Endothelial cell (in vitro differentiated cells): ENCODE results near the gene BPI. TPM values are rescaled to one million over a fixed set of nuclear protein-coding genes. Genes with fewer than 3 reads are reported as not detected.

Experiments
- DNase-seq: peaks from one replicate; pipeline ENCODE4 v3.0.0; 2021; ENCODE audit warnings: low spot score
- H3K27ac Mint-ChIP-seq: one replicate; pipeline ENCODE4 v1.8.0; 2021; ENCODE audit warnings: mixed read lengths, inconsistent platforms; ENCODE audit not compliant: unreplicated experiment
- H3K27me3 Mint-ChIP-seq: one replicate; pipeline ENCODE4 v1.8.0; 2021; ENCODE audit warnings: mild to moderate bottlenecking, moderate library complexity, mixed read lengths, inconsistent platforms; ENCODE audit not compliant: unreplicated experiment
- H3K36me3 Mint-ChIP-seq: one replicate; pipeline ENCODE4 v1.8.0; 2021; ENCODE audit warnings: mild to moderate bottlenecking, low read depth, mixed read lengths, inconsistent platforms; ENCODE audit not compliant: unreplicated experiment
- H3K4me1 Mint-ChIP-seq: one replicate; pipeline ENCODE4 v1.8.0; 2021; ENCODE audit warnings: mild to moderate bottlenecking, mixed read lengths, inconsistent platforms; ENCODE audit not compliant: unreplicated experiment
- H3K4me3 Mint-ChIP-seq: one replicate; pipeline ENCODE4 v1.8.0; 2021; ENCODE audit warnings: mild to moderate bottlenecking, mixed read lengths, inconsistent platforms; ENCODE audit not compliant: unreplicated experiment
- H3K9me3 Mint-ChIP-seq: one replicate; pipeline ENCODE4 v1.8.0; 2021; ENCODE audit warnings: mixed read lengths, inconsistent platforms; ENCODE audit not compliant: unreplicated experiment
- total RNA-seq: library from RNA; stranded (reverse); fragmentation: NEBNext Ultra II Directional; extraction: Animal tissue kit (Norgen Biotek cat#: 25700); gene quantifications from one replicate; pipeline ENCODE4 v1.2.1, GENCODE V29; 2021; ENCODE audit not compliant: unreplicated experiment
- TF ChIP-seq, protein P1 (sequence below): fragments of 200-600 bp; sonication (generic); IDR thresholded peaks from one replicate; pipeline ENCODE4 v1.5.0; 2021; ENCODE audit warnings: antibody characterized with exemption; ENCODE audit not compliant: unreplicated experiment

Gene BPI
- total RNA-seq, 1 donor from 2014 or later: not detected

DNA sequence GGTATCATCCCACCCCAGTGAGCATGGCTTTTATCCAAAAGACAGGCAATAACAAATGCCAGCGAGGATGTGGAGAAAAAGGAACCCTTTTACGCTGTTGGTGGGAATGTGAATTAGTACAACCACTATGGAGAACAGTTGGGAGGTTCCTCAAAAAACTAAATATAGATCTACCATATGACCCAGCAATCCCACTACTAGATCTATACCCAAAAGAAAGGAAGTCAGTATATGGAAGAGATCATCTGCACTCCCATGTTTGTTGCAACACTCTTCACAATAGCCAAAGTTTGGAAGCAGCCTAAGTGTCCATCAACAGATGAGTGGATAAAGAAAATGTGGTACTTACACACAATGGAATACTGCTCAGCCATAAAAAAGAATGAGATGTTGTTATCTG, 37.5 kb upstream of the BPI start:
- TF ChIP-seq, protein P1, sequence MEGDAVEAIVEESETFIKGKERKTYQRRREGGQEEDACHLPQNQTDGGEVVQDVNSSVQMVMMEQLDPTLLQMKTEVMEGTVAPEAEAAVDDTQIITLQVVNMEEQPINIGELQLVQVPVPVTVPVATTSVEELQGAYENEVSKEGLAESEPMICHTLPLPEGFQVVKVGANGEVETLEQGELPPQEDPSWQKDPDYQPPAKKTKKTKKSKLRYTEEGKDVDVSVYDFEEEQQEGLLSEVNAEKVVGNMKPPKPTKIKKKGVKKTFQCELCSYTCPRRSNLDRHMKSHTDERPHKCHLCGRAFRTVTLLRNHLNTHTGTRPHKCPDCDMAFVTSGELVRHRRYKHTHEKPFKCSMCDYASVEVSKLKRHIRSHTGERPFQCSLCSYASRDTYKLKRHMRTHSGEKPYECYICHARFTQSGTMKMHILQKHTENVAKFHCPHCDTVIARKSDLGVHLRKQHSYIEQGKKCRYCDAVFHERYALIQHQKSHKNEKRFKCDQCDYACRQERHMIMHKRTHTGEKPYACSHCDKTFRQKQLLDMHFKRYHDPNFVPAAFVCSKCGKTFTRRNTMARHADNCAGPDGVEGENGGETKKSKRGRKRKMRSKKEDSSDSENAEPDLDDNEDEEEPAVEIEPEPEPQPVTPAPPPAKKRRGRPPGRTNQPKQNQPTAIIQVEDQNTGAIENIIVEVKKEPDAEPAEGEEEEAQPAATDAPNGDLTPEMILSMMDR: no peak
- Mint-ChIP-seq H3K4me3 (no peak overlapping the region), H3K9me3 (no peaks in the 10 kb centered on the region), H3K36me3 (no peaks in the 10 kb centered on the region), H3K4me1 (no peaks in the 10 kb centered on the region), H3K27ac (no peak overlapping the region), H3K27me3 (peaks cover 4% of the 10 kb centered on the region)
- no peak for DNase-seq

DNA sequence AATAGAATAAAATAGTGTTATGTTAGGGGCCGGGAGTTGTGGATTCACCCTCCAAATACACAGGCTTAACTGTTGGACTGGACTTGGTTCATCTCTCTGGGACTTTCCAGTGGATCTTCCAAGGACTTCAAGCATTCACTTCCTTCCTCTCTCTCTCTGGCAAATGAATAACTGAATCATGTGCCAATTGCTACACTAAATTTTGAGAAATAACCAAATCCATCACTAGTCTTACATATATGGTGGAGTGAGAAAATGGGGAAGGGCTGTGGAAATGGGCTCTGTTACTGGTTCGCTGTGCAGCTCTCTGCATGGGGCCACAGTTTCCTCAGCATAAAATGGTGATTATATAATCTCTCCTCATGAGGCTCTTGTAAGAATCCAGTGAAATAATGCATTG, 36.7 kb upstream of the BPI start:
- Mint-ChIP-seq H3K27me3 (peaks cover 4% of the 10 kb centered on the region), H3K9me3 (no peaks in the 10 kb centered on the region), H3K36me3 (no peaks in the 10 kb centered on the region), H3K4me3 (no peak overlapping the region), H3K4me1 (no peaks in the 10 kb centered on the region), H3K27ac (no peak overlapping the region)
- no peak for DNase-seq
- TF ChIP-seq, protein P1: no peak

DNA sequence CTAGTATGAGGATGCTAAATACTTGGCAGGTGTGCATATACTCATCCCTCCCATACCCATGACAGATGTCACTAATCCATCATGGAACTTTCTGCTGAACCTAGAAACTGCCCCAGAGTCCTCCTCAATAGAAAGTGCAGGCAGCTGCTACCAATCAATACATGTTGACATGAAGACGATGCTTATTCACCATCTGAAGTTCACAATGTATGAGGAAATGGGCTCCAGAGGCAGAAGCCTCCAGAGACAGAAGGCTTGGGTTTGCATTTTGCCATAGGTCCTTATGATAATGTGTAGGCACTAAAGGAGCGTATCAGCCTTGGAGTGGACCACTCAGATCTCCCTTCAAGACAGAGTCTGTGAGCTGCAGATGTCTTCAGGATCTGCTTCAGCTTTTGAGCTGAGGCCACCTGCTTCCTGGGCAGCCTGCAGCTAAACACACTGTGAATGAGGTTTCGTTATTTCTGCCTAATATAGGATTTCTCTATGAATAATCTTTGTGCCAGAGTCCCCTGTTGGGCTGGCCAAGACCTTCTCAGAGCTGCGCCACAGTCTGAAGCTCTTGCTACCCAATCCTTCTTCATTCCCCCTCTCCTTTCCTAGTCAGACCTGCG, 35.9 kb upstream of the BPI start:
- no peaks in the 10 kb centered on the region for H3K9me3 Mint-ChIP-seq
- H3K4me3 Mint-ChIP-seq: no peak overlapping the region
- peaks cover 3% of the 10 kb centered on the region for H3K27me3 Mint-ChIP-seq
- no peak overlapping the region for H3K27ac Mint-ChIP-seq
- H3K4me1 Mint-ChIP-seq: no peaks in the 10 kb centered on the region
- DNase-seq: no peak
- H3K36me3 Mint-ChIP-seq: no peaks in the 10 kb centered on the region
- TF ChIP-seq, protein P1: no peak

DNA sequence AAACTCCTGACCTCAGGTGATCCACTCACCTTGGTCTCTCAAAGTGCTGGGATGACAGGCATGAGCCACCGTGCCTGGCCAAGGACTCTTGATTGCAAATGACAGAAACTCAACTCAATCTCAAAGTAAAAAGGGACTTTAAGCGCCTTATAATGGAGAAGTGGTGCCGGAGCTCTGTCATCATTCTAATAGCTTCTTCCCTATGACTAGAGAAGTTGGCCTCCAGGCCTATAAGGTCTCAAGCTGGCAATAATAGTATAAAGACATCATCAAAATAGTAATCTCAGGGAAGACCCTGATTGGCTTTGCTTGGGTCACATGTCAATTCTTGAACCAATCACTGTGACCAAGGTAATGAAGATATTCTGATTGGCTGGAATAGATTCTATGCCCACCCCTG, 34.9 kb upstream of the BPI start:
- no peak overlapping the region for H3K4me3 Mint-ChIP-seq
- H3K36me3 Mint-ChIP-seq: no peaks in the 10 kb centered on the region
- no peaks in the 10 kb centered on the region for H3K4me1 Mint-ChIP-seq
- TF ChIP-seq, protein P1: no peak
- no peaks in the 10 kb centered on the region for H3K27me3 Mint-ChIP-seq
- no peak for DNase-seq
- no peak overlapping the region for H3K27ac Mint-ChIP-seq
- H3K9me3 Mint-ChIP-seq: no peaks in the 10 kb centered on the region

DNA sequence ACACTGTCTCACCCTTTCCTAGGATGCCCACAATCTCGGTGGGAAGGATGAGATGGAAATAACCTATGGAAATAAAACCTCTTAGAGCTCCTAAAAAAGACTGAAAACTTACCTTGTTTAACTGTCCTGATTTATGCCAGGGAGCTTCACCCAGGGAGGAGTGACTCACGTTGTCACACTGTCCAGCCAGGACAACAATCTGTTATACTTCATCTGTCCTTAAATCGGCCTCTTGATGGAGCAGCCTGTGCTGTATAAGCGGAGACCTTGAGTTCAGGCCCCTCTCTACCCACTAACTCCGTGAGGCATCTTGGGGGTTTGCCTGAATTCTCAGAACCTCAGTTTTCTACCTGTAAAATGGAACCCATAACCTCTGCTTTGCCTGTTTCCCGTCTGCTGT, 34.2 kb upstream of the BPI start:
- H3K9me3 Mint-ChIP-seq: no peaks in the 10 kb centered on the region
- H3K4me1 Mint-ChIP-seq: no peaks in the 10 kb centered on the region
- no peak overlapping the region for H3K27ac Mint-ChIP-seq
- no peaks in the 10 kb centered on the region for H3K36me3 Mint-ChIP-seq
- H3K27me3 Mint-ChIP-seq: no peaks in the 10 kb centered on the region
- DNase-seq: no peak
- TF ChIP-seq, protein P1: no peak
- no peak overlapping the region for H3K4me3 Mint-ChIP-seq
